Spleen (tissue), 7 donors: Measurements from ENCODE around the gene ITFG2.

Experiments
- CTCF ChIP-seq, 11 experiments: fragments of 200-600 bp in 7 of 11; fragments of 450-650 bp in 4 of 11; sonication (generic) in 4 of 11; IDR thresholded peaks in 8 of 11; conservative IDR thresholded peaks in 3 of 11; 1 replicate in 7 of 11; 2 replicates in 4 of 11; pipeline versions ENCODE4 v1.4.0 to v1.8.0; 2016 to 2021; ENCODE audit warnings: antibody characterized with exemption in 11 of 11, inconsistent platforms in 4 of 11, mild to moderate bottlenecking in 1 of 11
- POLR2A ChIP-seq, 3 donors: fragments of 450-650 bp; IDR thresholded peaks; one replicate each; pipeline ENCODE4 v1.5.1; 2017; ENCODE audit warnings: antibody characterized with exemption in 3 of 3, mild to moderate bottlenecking in 1 of 3
- POLR2AphosphoS5 ChIP-seq, 3 donors: sonication (generic); formaldehyde crosslinking; IDR thresholded peaks; one replicate each; pipeline ENCODE4 v1.5.1; 2017; ENCODE audit warnings: antibody characterized with exemption in 3 of 3
- donor health status: DM: no; HTN: no; CAD: no; lungs with moderate emphysema.
- donor health status: DM: no; HTN: no; CAD: no.
- donor health status: DM: no; HTN: no; CAD: no.

GRCh38 chr12:2845280-2845679 lies 32.8 kb downstream of the ITFG2 start:
- TF ChIP-seq CTCF (IDR thresholded peaks at IDR 0.05 in 8 of 11, conservative IDR thresholded peaks at IDR 0.05 in 3 of 11) (no peak), POLR2AphosphoS5 (IDR thresholded peaks at IDR 0.05) (peak in 2 of 3 donors; percentile 31 to 73), POLR2A (IDR thresholded peaks at IDR 0.05) (no peak)
